ENCODE data around the gene SLC25A34.
A peak's percentile ranks its signal among the peaks of the same experiment; 100 is the strongest.

Gene SLC25A34

GRCh38 chr1:15756143-15757015, 20.3 kb downstream of the SLC25A34 start:
- Histone ChIP-seq H3K9ac (ENCODE audit: low read length) (no peak overlapping the region), H3K4ac (ENCODE audit: low read depth, low read length) (no peak overlapping the region), H3K36me3 (ENCODE audit: control insufficient read depth in 1 of 2, insufficient read depth in 2 of 2, low read length in 2 of 2) (no peaks in the 10 kb centered on the region), H3K27me3 (ENCODE audit: insufficient read depth, low read length) (no peaks in the 10 kb centered on the region), H4K12ac (ENCODE audit: low read depth, low read length) (no peak overlapping the region), H3K9me3 (ENCODE audit: insufficient read depth, low read depth, low read length) (peaks cover 2% of the 10 kb centered on the region), H3K14ac (ENCODE audit: low read length) (no peak overlapping the region), H3K23ac (ENCODE audit: low read length) (no peak overlapping the region), H3K79me1 (ENCODE audit: low read length) (peaks cover 28% of the 10 kb centered on the region), H4K8ac (ENCODE audit: low read depth, low read length) (no peak overlapping the region), H3K4me2 (ENCODE audit: low read length) (no peak overlapping the region), H3K18ac (ENCODE audit: low read length) (no peak overlapping the region), H3K27ac (ENCODE audit: low read depth, low read length) (no peak overlapping the region), H2BK12ac (ENCODE audit: low read length) (peak overlapping the region; percentile 19), H2AK5ac (ENCODE audit: low read length) (peak overlapping the region; percentile 24), H2AFZ (ENCODE audit: insufficient read depth, low read length, poor library complexity) (no peak overlapping the region), H2BK5ac (ENCODE audit: low read depth, low read length, poor library complexity) (no peak overlapping the region), H3K79me2 (ENCODE audit: control insufficient read depth, insufficient read depth, low read length, poor library complexity) (peaks cover 21% of the 10 kb centered on the region), H3K4me3 (ENCODE audit: low read depth, low read length) (no peak overlapping the region), H2BK120ac (ENCODE audit: insufficient read depth, low read length, poor library complexity) (no peak overlapping the region), H4K91ac (ENCODE audit: low read depth, low read length) (no peak overlapping the region), H3K4me1 (ENCODE audit: control insufficient read depth in 1 of 2, insufficient read depth in 2 of 2, low read length in 2 of 2) (peaks cover 9 to 25% of the 10 kb centered on the region in 2 experiments)
- DNase-seq: no peak
- no CpG with 5 or more reads among the region's 21 CpGs for WGBS (ENCODE audit: extremely low coverage, insufficient coverage, insufficient read length)

GRCh38 chr1:15757016-15757543, 21.0 kb downstream of the SLC25A34 start:
- H3K27me3 ChIP-seq (ENCODE audit: insufficient read depth, low read length): no peaks in the 10 kb centered on the region
- peaks cover 27% of the 10 kb centered on the region for H3K79me1 ChIP-seq (ENCODE audit: low read length)
- no peak for DNase-seq
- no peak overlapping the region for H4K12ac ChIP-seq (ENCODE audit: low read depth, low read length)
- no peak overlapping the region for H3K4ac ChIP-seq (ENCODE audit: low read depth, low read length)
- H3K4me3 ChIP-seq (ENCODE audit: low read depth, low read length): no peak overlapping the region
- H2AK5ac ChIP-seq (ENCODE audit: low read length): peak overlapping the region; percentile 71
- peak overlapping the region; percentile 11 for H2AFZ ChIP-seq (ENCODE audit: insufficient read depth, low read length, poor library complexity)
- no peak overlapping the region for H3K27ac ChIP-seq (ENCODE audit: low read depth, low read length)
- H2BK12ac ChIP-seq (ENCODE audit: low read length): peak overlapping the region; percentile 37
- H3K23ac ChIP-seq (ENCODE audit: low read length): no peak overlapping the region
- H3K4me1 ChIP-seq (ENCODE audit: control insufficient read depth in 1 of 2, insufficient read depth in 2 of 2, low read length in 2 of 2): peaks cover 14 to 25% of the 10 kb centered on the region in 2 experiments
- peaks cover 23% of the 10 kb centered on the region for H3K79me2 ChIP-seq (ENCODE audit: control insufficient read depth, insufficient read depth, low read length, poor library complexity)
- H3K4me2 ChIP-seq (ENCODE audit: low read length): peak overlapping the region; percentile 59
- H2BK120ac ChIP-seq (ENCODE audit: insufficient read depth, low read length, poor library complexity): no peak overlapping the region
- no peak overlapping the region for H3K14ac ChIP-seq (ENCODE audit: low read length)
- WGBS (ENCODE audit: extremely low coverage, insufficient coverage, insufficient read length): no CpG with 5 or more reads among the region's 9 CpGs
- H4K8ac ChIP-seq (ENCODE audit: low read depth, low read length): peak overlapping the region; percentile 39
- H3K36me3 ChIP-seq (ENCODE audit: control insufficient read depth in 1 of 2, insufficient read depth in 2 of 2, low read length in 2 of 2): peaks cover 0 to 3% of the 10 kb centered on the region in 2 experiments
- peaks cover 2% of the 10 kb centered on the region for H3K9me3 ChIP-seq (ENCODE audit: insufficient read depth, low read depth, low read length)
- H2BK5ac ChIP-seq (ENCODE audit: low read depth, low read length, poor library complexity): peak overlapping the region; percentile 17
- no peak overlapping the region for H4K91ac ChIP-seq (ENCODE audit: low read depth, low read length)
- H3K9ac ChIP-seq (ENCODE audit: low read length): no peak overlapping the region
- H3K18ac ChIP-seq (ENCODE audit: low read length): no peak overlapping the region

DNA sequence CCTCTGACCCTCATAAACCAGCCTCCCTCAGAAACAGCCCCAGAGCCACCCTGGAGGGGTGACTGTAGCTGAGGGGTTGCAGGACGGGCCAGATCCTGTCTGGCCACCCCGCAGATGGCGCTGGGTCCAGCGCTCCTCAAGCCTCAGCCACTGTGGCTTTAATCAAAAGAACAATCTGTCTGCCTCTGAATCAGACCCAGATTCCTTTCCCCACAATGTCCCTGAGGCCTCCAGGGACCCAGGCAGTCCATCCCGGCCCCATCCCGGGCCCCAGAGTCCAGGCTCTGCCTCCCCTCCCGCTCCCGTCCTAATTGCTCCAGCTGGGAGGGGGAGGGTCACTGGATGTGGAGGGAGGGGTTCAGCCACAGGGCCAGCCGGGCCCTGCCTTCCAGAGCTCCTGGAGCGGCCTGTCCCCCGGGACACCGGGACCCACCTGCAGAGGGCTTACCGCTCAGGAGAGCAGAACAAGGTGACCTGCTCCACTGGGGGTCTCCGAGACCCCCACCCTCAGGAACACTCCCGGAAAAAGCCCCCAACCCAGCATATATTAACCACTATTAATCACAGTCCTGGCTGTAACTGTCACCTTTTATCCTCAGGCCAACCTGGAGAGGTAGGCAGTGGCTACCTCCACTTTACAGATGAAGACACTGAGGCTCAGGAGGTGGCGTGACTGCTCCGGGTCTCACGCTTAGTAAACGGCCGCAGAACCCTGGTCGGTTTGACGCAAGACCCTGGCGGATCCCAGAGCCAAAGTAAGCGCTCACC, 21.7 kb downstream of the SLC25A34 start:
- H2BK12ac ChIP-seq (ENCODE audit: low read length): peak overlapping the region; percentile 98
- H3K36me3 ChIP-seq (ENCODE audit: control insufficient read depth in 1 of 2, insufficient read depth in 2 of 2, low read length in 2 of 2): peaks cover 1 to 3% of the 10 kb centered on the region in 2 experiments
- peaks cover 2% of the 10 kb centered on the region for H3K9me3 ChIP-seq (ENCODE audit: insufficient read depth, low read depth, low read length)
- H3K4me3 ChIP-seq (ENCODE audit: low read depth, low read length): peak overlapping the region; percentile 65
- peak overlapping the region; percentile 59 for H3K4me2 ChIP-seq (ENCODE audit: low read length)
- H2BK120ac ChIP-seq (ENCODE audit: insufficient read depth, low read length, poor library complexity): peak overlapping the region; percentile 97
- peaks cover 23% of the 10 kb centered on the region for H3K79me2 ChIP-seq (ENCODE audit: control insufficient read depth, insufficient read depth, low read length, poor library complexity)
- peak; percentile 58 to 66 for DNase-seq
- peak overlapping the region; percentile 87 for H3K18ac ChIP-seq (ENCODE audit: low read length)
- WGBS (ENCODE audit: extremely low coverage, insufficient coverage, insufficient read length): no CpG with 5 or more reads among the region's 24 CpGs
- peak overlapping the region; percentile 76 for H2AK5ac ChIP-seq (ENCODE audit: low read length)
- H3K14ac ChIP-seq (ENCODE audit: low read length): peak overlapping the region; percentile 90
- no peak overlapping the region for H3K23ac ChIP-seq (ENCODE audit: low read length)
- peak overlapping the region; percentile 95 for H4K91ac ChIP-seq (ENCODE audit: low read depth, low read length)
- peak overlapping the region; percentile 89 for H2AFZ ChIP-seq (ENCODE audit: insufficient read depth, low read length, poor library complexity)
- peak overlapping the region; percentile 52 for H3K27ac ChIP-seq (ENCODE audit: low read depth, low read length)
- peaks cover 27% of the 10 kb centered on the region for H3K79me1 ChIP-seq (ENCODE audit: low read length)
- H3K4me1 ChIP-seq (ENCODE audit: control insufficient read depth in 1 of 2, insufficient read depth in 2 of 2, low read length in 2 of 2): peaks cover 14 to 29% of the 10 kb centered on the region in 2 experiments
- no peaks in the 10 kb centered on the region for H3K27me3 ChIP-seq (ENCODE audit: insufficient read depth, low read length)
- peak overlapping the region; percentile 63 for H2BK5ac ChIP-seq (ENCODE audit: low read depth, low read length, poor library complexity)
- H3K9ac ChIP-seq (ENCODE audit: low read length): peak overlapping the region; percentile 2
- peak overlapping the region; percentile 90 for H4K8ac ChIP-seq (ENCODE audit: low read depth, low read length)
- peak overlapping the region; percentile 96 for H4K12ac ChIP-seq (ENCODE audit: low read depth, low read length)
- H3K4ac ChIP-seq (ENCODE audit: low read depth, low read length): peak overlapping the region; percentile 82

DNA sequence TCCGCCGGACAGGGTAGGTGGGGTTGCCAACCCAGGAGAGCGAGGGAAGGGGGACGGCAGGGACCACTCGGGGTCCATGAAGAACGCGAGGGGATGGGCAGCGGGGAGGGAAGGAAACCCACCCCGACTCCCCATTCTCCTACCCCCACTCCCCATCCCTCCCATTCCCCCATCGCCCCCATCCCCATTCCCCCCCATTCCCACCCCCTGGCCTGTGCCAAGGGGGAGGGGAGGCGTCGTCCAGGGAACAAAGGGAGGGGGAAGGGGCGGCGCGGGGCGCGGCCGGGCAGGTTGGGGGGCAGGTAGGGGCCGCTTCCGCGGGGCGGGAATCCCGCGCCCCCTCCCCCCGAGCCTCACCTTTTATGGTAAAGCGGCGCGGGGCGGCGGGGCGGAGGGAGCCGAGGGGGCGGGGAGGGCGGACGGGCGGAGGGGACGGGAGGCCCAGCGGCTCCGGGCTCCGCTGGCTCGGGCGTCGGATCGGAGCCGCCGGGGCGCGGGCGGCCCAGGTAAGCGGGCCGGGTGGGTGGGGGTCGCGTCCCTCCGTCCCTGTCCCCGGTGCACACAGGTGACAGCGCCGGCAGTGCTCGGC, 22.4 kb downstream of the SLC25A34 start, which contains the start of gene FBLIM1:
Gene FBLIM1 (plus strand): TSS at position 453 of the 589 bp plus-strand sequence. CDS start 6,189 bp downstream, outside the sequence.
- Histone ChIP-seq H2AK5ac (ENCODE audit: low read length) (peak within 1 kb of the TSS; percentile 76), H4K91ac (ENCODE audit: low read depth, low read length) (peak within 1 kb of the TSS; percentile 99), H3K4me1 (ENCODE audit: control insufficient read depth in 1 of 2, insufficient read depth in 2 of 2, low read length in 2 of 2) (peaks cover 14 to 29% of the 10 kb centered on the region in 2 experiments), H2BK5ac (ENCODE audit: low read depth, low read length, poor library complexity) (peak within 1 kb of the TSS; percentile 97), H3K36me3 (ENCODE audit: control insufficient read depth in 1 of 2, insufficient read depth in 2 of 2, low read length in 2 of 2) (peaks cover 2 to 3% of the 10 kb centered on the region in 2 experiments), H4K12ac (ENCODE audit: low read depth, low read length) (peak within 1 kb of the TSS; percentile 96), H2AFZ (ENCODE audit: insufficient read depth, low read length, poor library complexity) (peak within 1 kb of the TSS; percentile 89), H3K18ac (ENCODE audit: low read length) (peak within 1 kb of the TSS; percentile 87), H3K9me3 (ENCODE audit: insufficient read depth, low read depth, low read length) (peaks cover 2% of the 10 kb centered on the region), H3K27me3 (ENCODE audit: insufficient read depth, low read length) (no peaks in the 10 kb centered on the region), H2BK12ac (ENCODE audit: low read length) (peak within 1 kb of the TSS; percentile 98), H4K8ac (ENCODE audit: low read depth, low read length) (peak within 1 kb of the TSS; percentile 97), H2BK120ac (ENCODE audit: insufficient read depth, low read length, poor library complexity) (peak within 1 kb of the TSS; percentile 97), H3K9ac (ENCODE audit: low read length) (peak within 1 kb of the TSS; percentile 99), H3K4me2 (ENCODE audit: low read length) (peak within 1 kb of the TSS; percentile 69), H3K4ac (ENCODE audit: low read depth, low read length) (peak within 1 kb of the TSS; percentile 97), H3K79me2 (ENCODE audit: control insufficient read depth, insufficient read depth, low read length, poor library complexity) (peaks cover 23% of the 10 kb centered on the region), H3K27ac (ENCODE audit: low read depth, low read length) (peak within 1 kb of the TSS; percentile 81), H3K14ac (ENCODE audit: low read length) (peak within 1 kb of the TSS; percentile 99), H3K79me1 (ENCODE audit: low read length) (peaks cover 27% of the 10 kb centered on the region), H3K4me3 (ENCODE audit: low read depth, low read length) (peak within 1 kb of the TSS; percentile 94), H3K23ac (ENCODE audit: low read length) (no peak within 1 kb of the TSS)
- WGBS (ENCODE audit: extremely low coverage, insufficient coverage, insufficient read length): no CpG with 5 or more reads among the region's 58 CpGs
- no peak for DNase-seq
